Stimulated activated CD4-positive, alpha-beta T cell treated with anti-CD3 and anti-CD28 coated beads, Interleukin-12 subunit alpha, Interleukin-12 subunit beta, amount 100 ng/mL, for 48 hours (primary cell): Measurements from ENCODE around the gene SGMS1.
"Not testable (repeated sequence)": the region's sequence is repeated elsewhere in the genome, so short reads cannot be mapped to it uniquely, and the experiment has no call there.

Experiments
- DNase-seq, 3 donors: peaks; one replicate each; pipeline ENCODE4 v3.0.0-alpha.2; 2020; ENCODE audit warnings: low read depth in 2 of 3, low spot score in 1 of 3

The SGMS1 gene

GRCh38 chr10:50582766-50583762, 40.7 kb downstream of the SGMS1 start:
- no peak for DNase-seq

GRCh38 chr10:50582046-50582445, 41.7 kb downstream of the SGMS1 start:
- no peak for DNase-seq

- no peak for DNase-seq
Observed at GRCh38 chr10:50580262-50580891, 43.4 kb downstream of the SGMS1 start.

- DNase-seq = no peak
Observed at GRCh38 chr10:50579491-50580261, 44.1 kb downstream of the SGMS1 start.

- DNase-seq = no peak
Observed at GRCh38 chr10:50578949-50579348, 44.8 kb downstream of the SGMS1 start.

GRCh38 chr10:50577681-50578350, 45.9 kb downstream of the SGMS1 start:
- no peak for DNase-seq

- DNase-seq = no peak
Observed at GRCh38 chr10:50577010-50577409, 46.7 kb downstream of the SGMS1 start.

GRCh38 chr10:50576245-50576815, 47.4 kb downstream of the SGMS1 start:
- DNase-seq = no peak

GRCh38 chr10:50575477-50576244, 48.1 kb downstream of the SGMS1 start:
- DNase-seq = no peak

- DNase-seq = no peak
Observed at GRCh38 chr10:50574931-50575330, 48.8 kb downstream of the SGMS1 start.

GRCh38 chr10:50574305-50574704, 49.5 kb downstream of the SGMS1 start:
- no peak for DNase-seq

- no peak for DNase-seq
Observed at GRCh38 chr10:50572017-50572491, 51.7 kb downstream of the SGMS1 start.

- not testable (repeated sequence) for DNase-seq
Observed at GRCh38 chr10:50568750-50569149, 55.0 kb downstream of the SGMS1 start.

- DNase-seq = no peak
Observed at GRCh38 chr10:50567384-50567783, 56.4 kb downstream of the SGMS1 start.

GRCh38 chr10:50566150-50566549, 57.6 kb downstream of the SGMS1 start:
- DNase-seq = no peak

- no peak for DNase-seq
Observed at GRCh38 chr10:50565301-50566083, 58.3 kb downstream of the SGMS1 start.

- DNase-seq = no peak
Observed at GRCh38 chr10:50563906-50564305, 59.9 kb downstream of the SGMS1 start.

GRCh38 chr10:50561816-50562215, 61.9 kb downstream of the SGMS1 start:
- DNase-seq = no peak

- no peak for DNase-seq
Observed at GRCh38 chr10:50561266-50561665, 62.5 kb downstream of the SGMS1 start.
